ENCODE data around the gene TBC1D10A. TPM values are rescaled to one million over a fixed set of nuclear protein-coding genes. Genes with fewer than 3 reads are reported as not detected.
A peak's percentile ranks its signal among the peaks of the same experiment; 100 is the strongest.

The TBC1D10A gene
- 15.0 to 27.4 TPM (median 17.8 TPM) in 3 replicates for polyA plus RNA-seq
- 9.0 TPM for polyA plus RNA-seq (2011; ENCODE audit: low read depth)
- polyA plus RNA-seq (2011; cell fraction: cytosol; rRNA removed): 13.3 and 24.4 TPM in 2 replicates
- 35.0 and 48.4 TPM in 2 replicates for polyA plus RNA-seq (2011; cell fraction: nucleus; rRNA removed)
- polyA plus RNA-seq (2012; ENCODE audit: low replicate concordance): 16.3 and 26.8 TPM in 2 replicates
- polyA minus RNA-seq: 12.1 to 20.4 TPM (median 17.8 TPM) in 3 replicates
- 27.6 TPM for polyA minus RNA-seq (2011; cell fraction: cytosol; rRNA and poly(A)+ RNA removed)
- 16.2 and 30.5 TPM in 2 replicates for polyA minus RNA-seq (2011; cell fraction: nucleus; rRNA and poly(A)+ RNA removed)

DNA sequence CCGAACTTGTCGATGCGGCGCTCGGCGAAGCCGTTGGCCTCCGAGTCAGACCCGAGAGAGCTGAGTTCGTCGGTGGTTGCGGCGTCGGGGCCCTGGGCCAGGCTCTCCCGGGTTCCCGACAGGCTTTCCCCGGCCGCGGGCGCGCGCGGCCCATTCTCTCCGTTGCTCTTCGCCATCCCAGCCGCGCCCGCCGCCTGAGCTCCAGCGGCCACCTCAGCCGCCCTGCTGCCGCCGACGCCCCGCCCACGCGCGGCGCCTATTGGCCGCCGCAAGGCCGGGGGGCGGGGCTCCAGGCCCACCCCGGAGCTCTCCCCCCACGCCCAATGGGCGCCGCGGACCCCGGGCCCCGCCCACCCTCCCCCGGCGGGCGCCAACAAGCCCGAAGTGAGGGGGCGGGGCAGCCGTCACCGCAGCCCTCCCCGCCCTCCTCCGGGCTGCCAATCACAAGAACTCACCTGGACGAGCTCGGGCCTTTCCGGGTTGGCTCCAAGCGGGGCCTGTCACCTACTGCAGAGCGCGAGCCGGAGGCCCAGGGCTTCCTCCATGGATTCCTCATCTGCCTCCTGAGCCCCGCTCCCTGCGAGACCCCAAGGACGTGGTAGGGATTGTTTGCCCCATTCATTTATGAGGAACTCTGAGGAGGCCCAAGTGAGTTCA is at the start of gene TBC1D10A:
Gene TBC1D10A, minus strand, starts transcription at position 236 of the 657 bp plus-strand sequence. Its CDS starts 60 bp downstream, at position 176.
- Histone ChIP-seq H3K4me1 (ENCODE audit: control insufficient read depth, extremely low read depth, insufficient read depth, low read length) (peaks cover 32% of the 10 kb centered on the region), H3K4me3 (ENCODE audit: control insufficient read depth in 2 of 3, extremely low read depth in 1 of 3, insufficient read depth in 2 of 3, low read depth in 1 of 3, low read length in 3 of 3) (peak within 1 kb of the TSS; percentile 80 to 91 (median 81)), H3K27ac (ENCODE audit: control insufficient read depth, insufficient read depth, low read length) (peak within 1 kb of the TSS; percentile 74), H3K4me2 (ENCODE audit: control insufficient read depth, extremely low read depth, insufficient read depth, low read depth, low read length) (peak within 1 kb of the TSS; percentile 97), H3K27me3 (ENCODE audit: control insufficient read depth, extremely low read depth, insufficient read depth, low read length) (no peaks in the 10 kb centered on the region), H3K79me2 (ENCODE audit: control insufficient read depth, insufficient read depth, low read length) (peaks cover 31% of the 10 kb centered on the region), H2AFZ (ENCODE audit: control insufficient read depth, low read length) (peak within 1 kb of the TSS; percentile 54), H3K9me1 (ENCODE audit: control insufficient read depth, extremely low read depth, insufficient read depth, low read length) (peaks cover 5% of the 10 kb centered on the region), H3K9me3 (ENCODE audit: control insufficient read depth, low read depth, low read length) (no peaks in the 10 kb centered on the region), H3K9ac (ENCODE audit: control insufficient read depth, extremely low read depth, insufficient read depth, low read length) (peak within 1 kb of the TSS; percentile 83), H4K20me1 (ENCODE audit: control insufficient read depth, extremely low read depth, insufficient read depth, low read length) (peaks cover 4% of the 10 kb centered on the region), H3K36me3 (ENCODE audit: control insufficient read depth in 2 of 2, extremely low read depth in 1 of 2, insufficient read depth in 2 of 2, low read length in 2 of 2) (peaks cover 0 to 15% of the 10 kb centered on the region in 2 experiments)
- FAIRE-seq: no peak
- DNase-seq (ENCODE audit: low read depth, low spot score): peak; percentile 71
- dilution Hi-C loops (cut with MboI; ENCODE audit: extremely low pct_ligation_motif_present, low sequenced_read_pairs): no loop called here
- TF ChIP-seq CTCF (optimal IDR thresholded peaks at IDR 0.05 in 1 of 3, IDR thresholded peaks at IDR 0.05 in 1 of 3, conservative IDR thresholded peaks at IDR 0.05 in 1 of 3; ENCODE audit: extremely low read depth in 1 of 3, insufficient read depth in 2 of 3, low read length in 3 of 3) (no peak), EZH2 (IDR thresholded peaks at IDR 0.05; ENCODE audit: low read length) (no peak)

DNA sequence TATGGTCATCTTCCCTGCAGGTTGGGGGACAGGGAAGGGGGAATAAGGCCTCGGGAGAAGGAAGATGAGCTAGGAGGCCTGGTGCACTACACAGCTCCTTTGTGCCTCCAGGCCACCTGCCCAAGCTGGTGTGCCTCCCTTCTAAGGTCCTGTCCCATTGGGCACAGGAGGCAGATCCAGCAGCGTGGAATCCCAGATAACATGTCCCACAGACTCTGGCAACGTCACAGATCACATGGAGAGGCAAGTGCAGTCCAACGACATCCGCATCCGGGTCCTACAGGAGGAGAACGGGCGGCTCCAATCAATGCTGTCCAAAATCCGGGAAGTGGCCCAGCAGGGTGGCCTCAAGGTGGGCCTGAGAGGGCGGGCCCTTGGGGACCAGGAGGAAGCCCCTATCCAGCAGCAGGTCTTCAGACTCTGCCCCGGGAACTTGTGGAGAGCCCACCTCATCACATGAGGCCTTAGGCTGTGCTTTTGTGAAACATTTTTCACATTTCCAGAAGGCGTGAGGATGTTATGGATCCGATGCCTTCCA is 48.6 kb upstream of the TBC1D10A start:
- dilution Hi-C loops (cut with MboI; ENCODE audit: extremely low pct_ligation_motif_present, low sequenced_read_pairs): no loop called here
- Histone ChIP-seq H3K79me2 (ENCODE audit: control insufficient read depth, insufficient read depth, low read length) (no peaks in the 10 kb centered on the region), H3K9ac (ENCODE audit: control insufficient read depth, extremely low read depth, insufficient read depth, low read length) (no peak overlapping the region), H2AFZ (ENCODE audit: control insufficient read depth, low read length) (no peak overlapping the region), H3K4me3 (ENCODE audit: control insufficient read depth in 2 of 3, extremely low read depth in 1 of 3, insufficient read depth in 2 of 3, low read depth in 1 of 3, low read length in 3 of 3) (no peak overlapping the region), H3K27me3 (ENCODE audit: control insufficient read depth, extremely low read depth, insufficient read depth, low read length) (no peaks in the 10 kb centered on the region), H4K20me1 (ENCODE audit: control insufficient read depth, extremely low read depth, insufficient read depth, low read length) (peaks cover 4% of the 10 kb centered on the region), H3K36me3 (ENCODE audit: control insufficient read depth in 2 of 2, extremely low read depth in 1 of 2, insufficient read depth in 2 of 2, low read length in 2 of 2) (peaks cover 3 to 14% of the 10 kb centered on the region in 2 experiments), H3K27ac (ENCODE audit: control insufficient read depth, insufficient read depth, low read length) (no peak overlapping the region), H3K9me1 (ENCODE audit: control insufficient read depth, extremely low read depth, insufficient read depth, low read length) (no peaks in the 10 kb centered on the region), H3K4me2 (ENCODE audit: control insufficient read depth, extremely low read depth, insufficient read depth, low read depth, low read length) (no peak overlapping the region), H3K4me1 (ENCODE audit: control insufficient read depth, extremely low read depth, insufficient read depth, low read length) (no peaks in the 10 kb centered on the region), H3K9me3 (ENCODE audit: control insufficient read depth, low read depth, low read length) (no peaks in the 10 kb centered on the region)
- TF ChIP-seq CTCF (optimal IDR thresholded peaks at IDR 0.05 in 1 of 3, IDR thresholded peaks at IDR 0.05 in 1 of 3, conservative IDR thresholded peaks at IDR 0.05 in 1 of 3; ENCODE audit: extremely low read depth in 1 of 3, insufficient read depth in 2 of 3, low read length in 3 of 3) (no peak), EZH2 (IDR thresholded peaks at IDR 0.05; ENCODE audit: low read length) (no peak)
- no peak for FAIRE-seq
- no peak for DNase-seq (ENCODE audit: low read depth, low spot score)

Measured in keratinocyte (primary cell).